ENCODE results near the gene PLAAT4.
"Not testable (repeated sequence)": the region's sequence is repeated elsewhere in the genome, so short reads cannot be mapped to it uniquely, and the experiment has no call there.

The PLAAT4 gene

DNA sequence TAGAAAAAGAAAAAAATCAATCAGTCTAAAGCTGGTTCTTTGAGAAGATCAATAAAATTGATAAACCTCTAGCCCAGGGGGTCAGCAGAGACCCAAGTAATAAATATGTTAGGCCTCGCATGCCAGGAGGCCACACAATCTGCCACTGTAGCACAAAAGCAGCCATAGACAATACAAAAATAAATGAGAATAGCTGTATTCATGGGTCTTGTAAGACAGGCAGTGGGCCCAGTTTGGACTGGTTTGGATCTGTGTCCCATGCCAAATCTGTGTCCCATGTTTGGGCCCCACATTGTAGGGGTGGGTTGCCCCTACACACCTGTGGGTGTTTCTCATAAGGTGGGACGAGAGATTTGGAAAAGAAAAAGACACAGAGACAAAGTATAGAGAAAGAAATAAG lies 6.6 kb upstream of the PLAAT4 start:
- H3K27me3 ChIP-seq (ENCODE audit: insufficient read depth, poor library complexity, severe bottlenecking), result no peaks in the 10 kb centered on the region
- no peak for DNase-seq (ENCODE audit: low read depth in 1 of 2, low spot score in 1 of 2)
- no peak overlapping the region for H3K4me3 ChIP-seq (replicated peaks; ENCODE audit: insufficient read depth, low read length)
- TF ChIP-seq SPI1 (IDR thresholded peaks at IDR 0.05; ENCODE audit: borderline replicate concordance, low read depth), result no peak
- TF ChIP-seq, protein P1, sequence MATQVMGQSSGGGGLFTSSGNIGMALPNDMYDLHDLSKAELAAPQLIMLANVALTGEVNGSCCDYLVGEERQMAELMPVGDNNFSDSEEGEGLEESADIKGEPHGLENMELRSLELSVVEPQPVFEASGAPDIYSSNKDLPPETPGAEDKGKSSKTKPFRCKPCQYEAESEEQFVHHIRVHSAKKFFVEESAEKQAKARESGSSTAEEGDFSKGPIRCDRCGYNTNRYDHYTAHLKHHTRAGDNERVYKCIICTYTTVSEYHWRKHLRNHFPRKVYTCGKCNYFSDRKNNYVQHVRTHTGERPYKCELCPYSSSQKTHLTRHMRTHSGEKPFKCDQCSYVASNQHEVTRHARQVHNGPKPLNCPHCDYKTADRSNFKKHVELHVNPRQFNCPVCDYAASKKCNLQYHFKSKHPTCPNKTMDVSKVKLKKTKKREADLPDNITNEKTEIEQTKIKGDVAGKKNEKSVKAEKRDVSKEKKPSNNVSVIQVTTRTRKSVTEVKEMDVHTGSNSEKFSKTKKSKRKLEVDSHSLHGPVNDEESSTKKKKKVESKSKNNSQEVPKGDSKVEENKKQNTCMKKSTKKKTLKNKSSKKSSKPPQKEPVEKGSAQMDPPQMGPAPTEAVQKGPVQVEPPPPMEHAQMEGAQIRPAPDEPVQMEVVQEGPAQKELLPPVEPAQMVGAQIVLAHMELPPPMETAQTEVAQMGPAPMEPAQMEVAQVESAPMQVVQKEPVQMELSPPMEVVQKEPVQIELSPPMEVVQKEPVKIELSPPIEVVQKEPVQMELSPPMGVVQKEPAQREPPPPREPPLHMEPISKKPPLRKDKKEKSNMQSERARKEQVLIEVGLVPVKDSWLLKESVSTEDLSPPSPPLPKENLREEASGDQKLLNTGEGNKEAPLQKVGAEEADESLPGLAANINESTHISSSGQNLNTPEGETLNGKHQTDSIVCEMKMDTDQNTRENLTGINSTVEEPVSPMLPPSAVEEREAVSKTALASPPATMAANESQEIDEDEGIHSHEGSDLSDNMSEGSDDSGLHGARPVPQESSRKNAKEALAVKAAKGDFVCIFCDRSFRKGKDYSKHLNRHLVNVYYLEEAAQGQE (IDR thresholded peaks at IDR 0.05; ENCODE audit: insufficient replicate concordance, low read depth), result no peak
- TF ChIP-seq POLR2AphosphoS5 (IDR thresholded peaks at IDR 0.05; ENCODE audit: low read depth), result no peak
- TF ChIP-seq, protein P2, sequence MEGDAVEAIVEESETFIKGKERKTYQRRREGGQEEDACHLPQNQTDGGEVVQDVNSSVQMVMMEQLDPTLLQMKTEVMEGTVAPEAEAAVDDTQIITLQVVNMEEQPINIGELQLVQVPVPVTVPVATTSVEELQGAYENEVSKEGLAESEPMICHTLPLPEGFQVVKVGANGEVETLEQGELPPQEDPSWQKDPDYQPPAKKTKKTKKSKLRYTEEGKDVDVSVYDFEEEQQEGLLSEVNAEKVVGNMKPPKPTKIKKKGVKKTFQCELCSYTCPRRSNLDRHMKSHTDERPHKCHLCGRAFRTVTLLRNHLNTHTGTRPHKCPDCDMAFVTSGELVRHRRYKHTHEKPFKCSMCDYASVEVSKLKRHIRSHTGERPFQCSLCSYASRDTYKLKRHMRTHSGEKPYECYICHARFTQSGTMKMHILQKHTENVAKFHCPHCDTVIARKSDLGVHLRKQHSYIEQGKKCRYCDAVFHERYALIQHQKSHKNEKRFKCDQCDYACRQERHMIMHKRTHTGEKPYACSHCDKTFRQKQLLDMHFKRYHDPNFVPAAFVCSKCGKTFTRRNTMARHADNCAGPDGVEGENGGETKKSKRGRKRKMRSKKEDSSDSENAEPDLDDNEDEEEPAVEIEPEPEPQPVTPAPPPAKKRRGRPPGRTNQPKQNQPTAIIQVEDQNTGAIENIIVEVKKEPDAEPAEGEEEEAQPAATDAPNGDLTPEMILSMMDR (IDR thresholded peaks at IDR 0.05; ENCODE audit: insufficient read depth, low read length), result no peak
- no peak for TF ChIP-seq GABPA (IDR thresholded peaks at IDR 0.05; ENCODE audit: low read depth)
- no peak overlapping the region for H3K27ac ChIP-seq (replicated peaks)

DNA sequence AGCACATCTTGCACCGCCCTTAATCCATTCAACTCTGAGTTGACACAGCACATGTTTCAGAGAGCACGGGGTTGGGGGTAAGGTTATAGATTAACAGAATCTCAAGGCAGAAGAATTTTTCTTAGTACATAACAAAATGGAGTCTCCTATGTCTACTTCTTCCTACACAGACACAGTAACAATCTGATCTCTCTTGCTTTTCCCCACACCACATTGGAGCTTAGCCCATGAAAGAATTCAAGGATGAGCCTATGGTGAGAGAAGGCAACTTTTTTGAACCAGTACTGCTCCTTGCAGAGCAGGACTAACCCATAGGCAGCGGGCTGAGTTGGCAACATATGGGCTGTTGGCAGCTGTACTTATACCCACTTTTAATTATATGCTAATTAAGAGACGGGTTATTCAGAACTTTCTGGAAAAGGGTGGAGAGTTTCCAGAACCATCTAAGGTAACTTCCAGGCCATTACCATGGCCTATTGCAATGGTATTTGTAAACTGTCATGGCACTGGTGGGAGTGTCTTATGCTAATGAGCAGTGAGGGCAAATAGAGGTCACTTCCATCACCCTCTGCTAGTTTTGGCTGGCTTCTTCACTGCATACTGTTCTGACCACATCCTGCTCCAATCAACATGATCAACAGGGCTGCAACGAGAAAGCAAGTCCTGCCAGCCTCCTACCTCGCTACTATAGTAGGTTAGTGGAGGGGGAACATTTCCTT lies 5.4 kb upstream of the PLAAT4 start:
- not testable (repeated sequence) for H3K4me3 ChIP-seq (replicated peaks; ENCODE audit: insufficient read depth, low read length); H3K27me3 ChIP-seq (ENCODE audit: insufficient read depth, poor library complexity, severe bottlenecking); H3K27ac ChIP-seq (replicated peaks); DNase-seq (ENCODE audit: low read depth in 1 of 2, low spot score in 1 of 2)

DNA sequence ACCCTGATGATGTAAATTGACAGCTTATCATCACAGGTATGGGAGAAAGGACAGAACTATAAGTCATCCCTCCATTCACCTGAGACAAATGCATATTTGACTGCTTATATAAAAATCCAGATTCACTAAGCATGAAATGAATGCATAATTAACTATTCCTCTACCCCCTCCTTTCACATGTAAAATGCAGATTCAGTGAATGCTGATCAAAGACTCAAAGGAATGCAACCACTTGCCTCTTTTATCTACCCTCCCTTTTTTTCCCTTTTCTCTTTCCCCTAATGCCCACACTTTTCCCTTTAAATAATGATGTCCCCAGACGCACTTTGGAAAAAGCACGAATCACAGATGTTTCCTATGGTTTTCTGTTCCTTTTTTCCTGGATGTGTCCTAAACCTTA lies 4.5 kb upstream of the PLAAT4 start:
- no peak overlapping the region for H3K27ac ChIP-seq (replicated peaks)
- no peak overlapping the region for H3K4me3 ChIP-seq (replicated peaks; ENCODE audit: insufficient read depth, low read length)
- no peak for DNase-seq (ENCODE audit: low read depth in 1 of 2, low spot score in 1 of 2)
- TF ChIP-seq, protein P1 (IDR thresholded peaks at IDR 0.05; ENCODE audit: insufficient replicate concordance, low read depth), result no peak
- no peak for TF ChIP-seq SPI1 (IDR thresholded peaks at IDR 0.05; ENCODE audit: borderline replicate concordance, low read depth)
- TF ChIP-seq POLR2AphosphoS5 (IDR thresholded peaks at IDR 0.05; ENCODE audit: low read depth), result no peak
- TF ChIP-seq, protein P2 (IDR thresholded peaks at IDR 0.05; ENCODE audit: insufficient read depth, low read length), result no peak
- TF ChIP-seq GABPA (IDR thresholded peaks at IDR 0.05; ENCODE audit: low read depth), result no peak
- no peaks in the 10 kb centered on the region for H3K27me3 ChIP-seq (ENCODE audit: insufficient read depth, poor library complexity, severe bottlenecking)

DNA sequence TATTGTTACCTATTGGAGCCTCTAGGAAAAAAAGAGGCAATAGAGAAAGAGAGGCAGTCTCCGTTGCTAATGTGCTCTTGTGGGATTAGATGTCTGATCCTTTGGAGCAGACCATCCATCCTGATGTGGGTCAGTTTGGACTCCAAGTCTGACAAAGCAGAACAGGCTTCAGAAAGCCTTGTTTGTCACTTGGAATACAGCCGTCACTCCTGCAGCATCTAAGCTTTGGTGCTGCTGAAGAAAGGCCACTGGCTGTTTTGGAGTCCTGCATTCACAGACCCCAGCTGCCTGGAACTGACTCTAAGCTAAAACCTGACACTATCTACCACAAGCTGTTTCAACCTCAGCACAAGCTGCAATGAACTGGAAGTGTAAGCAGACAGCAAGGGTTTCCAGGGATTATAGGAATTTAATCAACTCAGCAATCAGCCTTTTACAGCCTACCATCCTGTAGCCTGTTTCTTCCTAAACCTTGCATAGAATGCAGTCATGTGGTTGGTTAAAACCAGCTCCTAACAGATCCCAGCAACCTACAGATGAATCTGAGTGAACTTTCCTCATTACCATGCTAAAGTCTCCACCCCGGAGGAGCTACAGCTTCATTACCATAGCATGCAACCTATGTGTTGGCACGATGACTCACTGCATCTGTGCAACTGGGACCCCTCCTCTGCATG lies 3.7 kb upstream of the PLAAT4 start:
- DNase-seq (ENCODE audit: low read depth in 1 of 2, low spot score in 1 of 2), result no peak

More for the DNA sequence above, 3.7 kb upstream of the PLAAT4 start:
- no peak overlapping the region for H3K27ac ChIP-seq (replicated peaks)
- TF ChIP-seq SPI1 (IDR thresholded peaks at IDR 0.05; ENCODE audit: borderline replicate concordance, low read depth), result no peak
- TF ChIP-seq GABPA (IDR thresholded peaks at IDR 0.05; ENCODE audit: low read depth), result no peak
- no peak for TF ChIP-seq POLR2AphosphoS5 (IDR thresholded peaks at IDR 0.05; ENCODE audit: low read depth)
- TF ChIP-seq, protein P2 (IDR thresholded peaks at IDR 0.05; ENCODE audit: insufficient read depth, low read length), result no peak
- TF ChIP-seq, protein P1 (IDR thresholded peaks at IDR 0.05; ENCODE audit: insufficient replicate concordance, low read depth), result no peak
- H3K4me3 ChIP-seq (replicated peaks; ENCODE audit: insufficient read depth, low read length), result no peak overlapping the region
- H3K27me3 ChIP-seq (ENCODE audit: insufficient read depth, poor library complexity, severe bottlenecking), result no peaks in the 10 kb centered on the region

Measured in HL-60 (cell line).